IMR-90 (cell line): Measurements from ENCODE around the gene WIPF2.

Source experiments
- CEBPB ChIP-seq: IDR thresholded peaks from 2 replicates; pipeline ENCODE4 v1.6.1; 2012; ENCODE audit warnings: low read depth, low read length, improper control_type of control experiment
- CTCF ChIP-seq: conservative IDR thresholded peaks from 2 replicates; pipeline ENCODE4 v1.5.1; 2012; ENCODE audit warnings: mild to moderate bottlenecking, low read depth, low read length, improper control_type of control experiment
- MAZ ChIP-seq: IDR thresholded peaks from 2 replicates; pipeline ENCODE4 v1.6.1; 2012; ENCODE audit warnings: low read depth, mild to moderate bottlenecking, low read length, improper control_type of control experiment, moderate library complexity, borderline replicate concordance
- NFE2L2 ChIP-seq: fragments of 150-350 bp; IDR thresholded peaks from 2 replicates; pipeline ENCODE4 v1.6.1; 2016; ENCODE audit warnings: low read depth, mild to moderate bottlenecking, low read length
- POLR2A ChIP-seq: IDR thresholded peaks from 2 replicates; pipeline ENCODE4 v1.6.1; 2012; ENCODE audit warnings: mild to moderate bottlenecking, low read depth, low read length
- RAD21 ChIP-seq: IDR thresholded peaks from 2 replicates; pipeline ENCODE4 v1.6.1; 2012; ENCODE audit warnings: low read length, improper control_type of control experiment
- RFX5 ChIP-seq: IDR thresholded peaks from 2 replicates; pipeline ENCODE4 v1.8.0; 2012; ENCODE audit warnings: low read depth, mild to moderate bottlenecking, low read length, moderate library complexity
- TF ChIP-seq, protein P1 (sequence below): fragments of 150-350 bp; IDR thresholded peaks from 2 replicates; pipeline ENCODE4 v1.6.1; 2016; ENCODE audit warnings: low read depth, mild to moderate bottlenecking, low read length, moderate library complexity, borderline replicate concordance
- TF ChIP-seq, protein P2 (sequence below): fragments of 150-350 bp; IDR thresholded peaks from 2 replicates; pipeline ENCODE4 v1.6.1; 2017; ENCODE audit warnings: mild to moderate bottlenecking, antibody characterized with exemption, low read length, low read depth

DNA sequence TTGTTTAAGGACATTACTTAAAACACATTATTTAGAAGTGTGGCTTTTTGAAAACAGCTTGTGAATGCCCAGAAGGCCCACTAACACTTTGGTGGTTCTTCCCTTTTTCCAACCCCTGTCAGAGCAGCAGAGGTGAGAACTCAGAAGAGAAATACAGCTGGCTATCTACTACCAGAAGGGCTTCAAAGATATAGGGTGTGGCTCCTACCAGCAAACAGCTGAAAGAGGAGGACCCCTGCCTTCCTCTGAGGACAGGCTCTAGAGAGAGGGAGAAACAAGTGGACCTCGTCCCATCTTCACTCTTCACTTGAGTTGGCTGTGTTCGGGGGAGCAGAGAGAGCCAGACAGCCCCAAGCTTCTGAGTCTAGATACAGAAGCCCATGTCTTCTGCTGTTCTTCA is 48.8 kb upstream of the WIPF2 start:
- TF ChIP-seq CTCF: no peak
- no peak for TF ChIP-seq POLR2A
- TF ChIP-seq CEBPB: no peak
- TF ChIP-seq RFX5: no peak
- TF ChIP-seq, protein P1, sequence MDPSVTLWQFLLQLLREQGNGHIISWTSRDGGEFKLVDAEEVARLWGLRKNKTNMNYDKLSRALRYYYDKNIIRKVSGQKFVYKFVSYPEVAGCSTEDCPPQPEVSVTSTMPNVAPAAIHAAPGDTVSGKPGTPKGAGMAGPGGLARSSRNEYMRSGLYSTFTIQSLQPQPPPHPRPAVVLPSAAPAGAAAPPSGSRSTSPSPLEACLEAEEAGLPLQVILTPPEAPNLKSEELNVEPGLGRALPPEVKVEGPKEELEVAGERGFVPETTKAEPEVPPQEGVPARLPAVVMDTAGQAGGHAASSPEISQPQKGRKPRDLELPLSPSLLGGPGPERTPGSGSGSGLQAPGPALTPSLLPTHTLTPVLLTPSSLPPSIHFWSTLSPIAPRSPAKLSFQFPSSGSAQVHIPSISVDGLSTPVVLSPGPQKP: no peak
- no peak for TF ChIP-seq RAD21
- no peak for TF ChIP-seq NFE2L2
- TF ChIP-seq, protein P2, sequence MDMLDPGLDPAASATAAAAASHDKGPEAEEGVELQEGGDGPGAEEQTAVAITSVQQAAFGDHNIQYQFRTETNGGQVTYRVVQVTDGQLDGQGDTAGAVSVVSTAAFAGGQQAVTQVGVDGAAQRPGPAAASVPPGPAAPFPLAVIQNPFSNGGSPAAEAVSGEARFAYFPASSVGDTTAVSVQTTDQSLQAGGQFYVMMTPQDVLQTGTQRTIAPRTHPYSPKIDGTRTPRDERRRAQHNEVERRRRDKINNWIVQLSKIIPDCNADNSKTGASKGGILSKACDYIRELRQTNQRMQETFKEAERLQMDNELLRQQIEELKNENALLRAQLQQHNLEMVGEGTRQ: no peak
- TF ChIP-seq MAZ: no peak
